ENCODE measurements around the gene FOSL2. TPM values are rescaled to one million over a fixed set of nuclear protein-coding genes. Genes with fewer than 3 reads are reported as not detected.

FOSL2 gene
- total RNA-seq, 1 donor from 2014 or later = 10.4 TPM

GRCh38 chr2:28429636-28430376 is 37.1 kb downstream of the FOSL2 start:
- Histone ChIP-seq H3K27me3 (ENCODE audit: control insufficient read depth in 3 of 3, insufficient read depth in 3 of 3, low read length in 3 of 3) (no peaks in the 10 kb centered on the region), H3K9me3 (ENCODE audit: control insufficient read depth in 3 of 3, low read length in 3 of 3) (peaks cover 0 to 6% (median 0%) of the 10 kb centered on the region in 3 donors), H3K4me1 (ENCODE audit: control insufficient read depth in 3 of 3, insufficient read depth in 3 of 3, low read length in 3 of 3) (no peaks in the 10 kb centered on the region), H3K36me3 (ENCODE audit: control insufficient read depth in 3 of 3, insufficient read depth in 3 of 3, low read length in 3 of 3) (peaks cover 0 to 2% (median 0%) of the 10 kb centered on the region in 3 donors), H3K4me3 (ENCODE audit: low read length in 3 of 3) (no peak overlapping the region), H3K9ac (ENCODE audit: low read depth in 1 of 3, low read length in 3 of 3) (no peak overlapping the region), H3K27ac (ENCODE audit: low read depth, low read length) (no peak overlapping the region)

- Histone ChIP-seq H3K27ac (ENCODE audit: low read depth, low read length) (no peak overlapping the region), H3K27me3 (ENCODE audit: control insufficient read depth in 3 of 3, insufficient read depth in 3 of 3, low read length in 3 of 3) (no peaks in the 10 kb centered on the region), H3K9me3 (ENCODE audit: control insufficient read depth in 3 of 3, low read length in 3 of 3) (peaks cover 0 to 6% (median 0%) of the 10 kb centered on the region in 3 donors), H3K36me3 (ENCODE audit: control insufficient read depth in 3 of 3, insufficient read depth in 3 of 3, low read length in 3 of 3) (peaks cover 0 to 2% (median 0%) of the 10 kb centered on the region in 3 donors), H3K9ac (ENCODE audit: low read depth in 1 of 3, low read length in 3 of 3) (no peak overlapping the region), H3K4me1 (ENCODE audit: control insufficient read depth in 3 of 3, insufficient read depth in 3 of 3, low read length in 3 of 3) (no peaks in the 10 kb centered on the region), H3K4me3 (ENCODE audit: low read length in 3 of 3) (no peak overlapping the region)
Measured at GRCh38 chr2:28430377-28430765, 37.7 kb downstream of the FOSL2 start.

GRCh38 chr2:28430788-28431418 is 38.2 kb downstream of the FOSL2 start:
- no peaks in the 10 kb centered on the region for H3K27me3 ChIP-seq (ENCODE audit: control insufficient read depth in 3 of 3, insufficient read depth in 3 of 3, low read length in 3 of 3)
- H3K36me3 ChIP-seq (ENCODE audit: control insufficient read depth in 3 of 3, insufficient read depth in 3 of 3, low read length in 3 of 3) = peaks cover 0 to 2% (median 0%) of the 10 kb centered on the region in 3 donors
- H3K27ac ChIP-seq (ENCODE audit: low read depth, low read length) = no peak overlapping the region
- peaks cover 0 to 6% (median 0%) of the 10 kb centered on the region in 3 donors for H3K9me3 ChIP-seq (ENCODE audit: control insufficient read depth in 3 of 3, low read length in 3 of 3)
- no peaks in the 10 kb centered on the region for H3K4me1 ChIP-seq (ENCODE audit: control insufficient read depth in 3 of 3, insufficient read depth in 3 of 3, low read length in 3 of 3)
- H3K4me3 ChIP-seq (ENCODE audit: low read length in 3 of 3) = no peak overlapping the region
- H3K9ac ChIP-seq (ENCODE audit: low read depth in 1 of 3, low read length in 3 of 3) = no peak overlapping the region

- Histone ChIP-seq H3K27me3 (ENCODE audit: control insufficient read depth in 3 of 3, insufficient read depth in 3 of 3, low read length in 3 of 3) (no peaks in the 10 kb centered on the region), H3K36me3 (ENCODE audit: control insufficient read depth in 3 of 3, insufficient read depth in 3 of 3, low read length in 3 of 3) (peaks cover 0 to 2% (median 0%) of the 10 kb centered on the region in 3 donors)
Measured at GRCh38 chr2:28431741-28432140, 39.1 kb downstream of the FOSL2 start.

GRCh38 chr2:28432362-28432761 is 39.7 kb downstream of the FOSL2 start:
- Histone ChIP-seq H3K27me3 (ENCODE audit: control insufficient read depth in 3 of 3, insufficient read depth in 3 of 3, low read length in 3 of 3) (no peaks in the 10 kb centered on the region), H3K36me3 (ENCODE audit: control insufficient read depth in 3 of 3, insufficient read depth in 3 of 3, low read length in 3 of 3) (peaks cover 0 to 2% (median 0%) of the 10 kb centered on the region in 3 donors), H3K27ac (ENCODE audit: low read depth, low read length) (no peak overlapping the region), H3K4me3 (ENCODE audit: low read length in 3 of 3) (no peak overlapping the region), H3K4me1 (ENCODE audit: control insufficient read depth in 3 of 3, insufficient read depth in 3 of 3, low read length in 3 of 3) (peaks cover 0 to 8% (median 0%) of the 10 kb centered on the region in 3 donors), H3K9ac (ENCODE audit: low read depth in 1 of 3, low read length in 3 of 3) (no peak overlapping the region), H3K9me3 (ENCODE audit: control insufficient read depth in 3 of 3, low read length in 3 of 3) (peaks cover 0 to 6% (median 0%) of the 10 kb centered on the region in 3 donors)

More at GRCh38 chr2:28431741-28432140, 39.1 kb downstream of the FOSL2 start:
- no peak overlapping the region for H3K9ac ChIP-seq (ENCODE audit: low read depth in 1 of 3, low read length in 3 of 3)
- H3K4me1 ChIP-seq (ENCODE audit: control insufficient read depth in 3 of 3, insufficient read depth in 3 of 3, low read length in 3 of 3) = peaks cover 0 to 4% (median 0%) of the 10 kb centered on the region in 3 donors
- H3K9me3 ChIP-seq (ENCODE audit: control insufficient read depth in 3 of 3, low read length in 3 of 3) = peaks cover 0 to 6% (median 0%) of the 10 kb centered on the region in 3 donors
- no peak overlapping the region for H3K4me3 ChIP-seq (ENCODE audit: low read length in 3 of 3)
- no peak overlapping the region for H3K27ac ChIP-seq (ENCODE audit: low read depth, low read length)

- no peak overlapping the region for H3K27ac ChIP-seq (ENCODE audit: low read depth, low read length)
- H3K9me3 ChIP-seq (ENCODE audit: control insufficient read depth in 3 of 3, low read length in 3 of 3) = peaks cover 0 to 6% (median 0%) of the 10 kb centered on the region in 3 donors
- no peaks in the 10 kb centered on the region for H3K27me3 ChIP-seq (ENCODE audit: control insufficient read depth in 3 of 3, insufficient read depth in 3 of 3, low read length in 3 of 3)
- H3K36me3 ChIP-seq (ENCODE audit: control insufficient read depth in 3 of 3, insufficient read depth in 3 of 3, low read length in 3 of 3) = no peaks in the 10 kb centered on the region
- H3K4me3 ChIP-seq (ENCODE audit: low read length in 3 of 3) = no peak overlapping the region
- no peak overlapping the region for H3K9ac ChIP-seq (ENCODE audit: low read depth in 1 of 3, low read length in 3 of 3)
- H3K4me1 ChIP-seq (ENCODE audit: control insufficient read depth in 3 of 3, insufficient read depth in 3 of 3, low read length in 3 of 3) = peaks cover 0 to 8% (median 0%) of the 10 kb centered on the region in 3 donors
Measured at GRCh38 chr2:28433215-28433614, 40.6 kb downstream of the FOSL2 start.

- H3K27me3 ChIP-seq (ENCODE audit: control insufficient read depth in 3 of 3, insufficient read depth in 3 of 3, low read length in 3 of 3) = no peaks in the 10 kb centered on the region
- no peak overlapping the region for H3K4me3 ChIP-seq (ENCODE audit: low read length in 3 of 3)
- H3K9me3 ChIP-seq (ENCODE audit: control insufficient read depth in 3 of 3, low read length in 3 of 3) = peaks cover 0 to 6% (median 0%) of the 10 kb centered on the region in 3 donors
- no peak overlapping the region for H3K9ac ChIP-seq (ENCODE audit: low read depth in 1 of 3, low read length in 3 of 3)
- H3K27ac ChIP-seq (ENCODE audit: low read depth, low read length) = no peak overlapping the region
- peaks cover 0 to 8% (median 0%) of the 10 kb centered on the region in 3 donors for H3K4me1 ChIP-seq (ENCODE audit: control insufficient read depth in 3 of 3, insufficient read depth in 3 of 3, low read length in 3 of 3)
- H3K36me3 ChIP-seq (ENCODE audit: control insufficient read depth in 3 of 3, insufficient read depth in 3 of 3, low read length in 3 of 3) = no peaks in the 10 kb centered on the region
Measured at GRCh38 chr2:28433935-28434599, 41.4 kb downstream of the FOSL2 start.

- peaks cover 0 to 6% (median 0%) of the 10 kb centered on the region in 3 donors for H3K9me3 ChIP-seq (ENCODE audit: control insufficient read depth in 3 of 3, low read length in 3 of 3)
- no peaks in the 10 kb centered on the region for H3K27me3 ChIP-seq (ENCODE audit: control insufficient read depth in 3 of 3, insufficient read depth in 3 of 3, low read length in 3 of 3)
- no peaks in the 10 kb centered on the region for H3K36me3 ChIP-seq (ENCODE audit: control insufficient read depth in 3 of 3, insufficient read depth in 3 of 3, low read length in 3 of 3)
- H3K9ac ChIP-seq (ENCODE audit: low read depth in 1 of 3, low read length in 3 of 3) = no peak overlapping the region
- H3K27ac ChIP-seq (ENCODE audit: low read depth, low read length) = no peak overlapping the region
- peaks cover 0 to 8% (median 0%) of the 10 kb centered on the region in 3 donors for H3K4me1 ChIP-seq (ENCODE audit: control insufficient read depth in 3 of 3, insufficient read depth in 3 of 3, low read length in 3 of 3)
- no peak overlapping the region for H3K4me3 ChIP-seq (ENCODE audit: low read length in 3 of 3)
Measured at GRCh38 chr2:28434600-28434989, 41.9 kb downstream of the FOSL2 start.

GRCh38 chr2:28435241-28435640 is 42.6 kb downstream of the FOSL2 start:
- no peak overlapping the region for H3K9ac ChIP-seq (ENCODE audit: low read depth in 1 of 3, low read length in 3 of 3)
- no peak overlapping the region for H3K27ac ChIP-seq (ENCODE audit: low read depth, low read length)
- peaks cover 0 to 6% (median 0%) of the 10 kb centered on the region in 3 donors for H3K9me3 ChIP-seq (ENCODE audit: control insufficient read depth in 3 of 3, low read length in 3 of 3)
- H3K27me3 ChIP-seq (ENCODE audit: control insufficient read depth in 3 of 3, insufficient read depth in 3 of 3, low read length in 3 of 3) = no peaks in the 10 kb centered on the region
- no peak overlapping the region for H3K4me3 ChIP-seq (ENCODE audit: low read length in 3 of 3)
- no peaks in the 10 kb centered on the region for H3K36me3 ChIP-seq (ENCODE audit: control insufficient read depth in 3 of 3, insufficient read depth in 3 of 3, low read length in 3 of 3)
- peaks cover 0 to 8% (median 0%) of the 10 kb centered on the region in 3 donors for H3K4me1 ChIP-seq (ENCODE audit: control insufficient read depth in 3 of 3, insufficient read depth in 3 of 3, low read length in 3 of 3)
